HCT116 (cell line): Measurements from ENCODE around the gene ARHGAP42. TPM values are rescaled to one million over a fixed set of nuclear protein-coding genes. Genes with fewer than 3 reads are reported as not detected.
"Not testable (repeated sequence)": the region's sequence is repeated elsewhere in the genome, so short reads cannot be mapped to it uniquely, and the experiment has no call there.

Experiments used
- ATAC-seq: fragments of 200-7000 bp; cut with Tn5 transposase; 2 replicates; pipeline ENCODE4 v1.9.1; 2020; ENCODE audit warnings: mild to moderate bottlenecking, moderate library complexity
- BruUV-seq: library from RNA; stranded (reverse); fragments of 400-500 nt; replicated peaks from 2 replicates; lab custom pipeline; 2021; lab: Mats Ljungman, UMichigan
- CTCF ChIA-PET: fragments of 300-600 bp; sonication (Branson Sonifier 250); formaldehyde crosslinking; loops from one replicate; lab custom pipeline; 2021; ENCODE audit warnings: antibody characterized with exemption; lab: Charles Lee
- POLR2A ChIA-PET: fragments of 300-600, 350-600 bp; sonication (Branson Sonifier 250); formaldehyde crosslinking; loops from one replicate; lab custom pipeline; 2021; ENCODE audit warnings: antibody characterized with exemption; lab: Charles Lee
- RAD21 ChIA-PET, 2 experiments: fragments of 300-600 bp; sonication (Branson Sonifier 250); formaldehyde crosslinking; loops; one replicate each; lab custom pipeline; 2023; ENCODE audit warnings: low total read pairs in 2 of 2; ENCODE audit not compliant: uncharacterized antibody in 2 of 2, unreplicated experiment in 2 of 2, low non-redundant PET in 1 of 2; lab: Charles Lee
- DNase-seq: peaks from one replicate; pipeline ENCODE4 v3.0.0-alpha.2; 2010; ENCODE audit warnings: low read depth, low spot score
- H2AFZ ChIP-seq: fragments of 200-600 bp; shearing (Covaris generic), sonication (generic); 2 replicates; pipeline ENCODE4 v1.6.1; 2017; ENCODE audit warnings: low read depth, mixed run types, mixed read lengths, antibody characterized with exemption, low read length; ENCODE audit not compliant: poor library complexity, severe bottlenecking
- H3K27ac ChIP-seq: 2 replicates; pipeline ENCODE4 v1.5.1; 2012; ENCODE audit warnings: low read depth, low read length
- H3K27me3 ChIP-seq: fragments of 200-600 bp; sonication (generic); 2 replicates; pipeline ENCODE4 v1.6.1; 2016; ENCODE audit warnings: mixed run types, low read length, mixed read lengths; ENCODE audit not compliant: insufficient read depth
- H3K36me3 ChIP-seq, 2 experiments: fragments of 200-500 bp in 1 of 2; fragments of 200-600 bp in 1 of 2; sonication (Bioruptor generic) in 1 of 2; sonication (generic) in 1 of 2; 2 replicates each; pipeline versions ENCODE4 v1.5.1 to v1.6.1; 2014 to 2016; ENCODE audit warnings: low read length in 2 of 2, inconsistent platforms in 1 of 2, mixed read lengths in 1 of 2, mixed run types in 1 of 2; ENCODE audit not compliant: insufficient read depth in 2 of 2, control insufficient read depth in 1 of 2
- H3K4me1 ChIP-seq, 2 experiments: fragments of 200-600 bp in 1 of 2; sonication (generic) in 1 of 2; 2 replicates each; pipeline versions ENCODE4 v1.5.1 to v1.6.1; 2012 to 2017; ENCODE audit warnings: low read length in 2 of 2, inconsistent platforms in 1 of 2, mild to moderate bottlenecking in 1 of 2, mixed read lengths in 1 of 2, mixed run types in 1 of 2, moderate library complexity in 1 of 2; ENCODE audit not compliant: insufficient read depth in 2 of 2, control insufficient read depth in 1 of 2
- H3K4me2 ChIP-seq: fragments of 200-600 bp; sonication (generic); 2 replicates; pipeline ENCODE4 v1.6.1; 2017; ENCODE audit warnings: mixed run types, low read length, mixed read lengths
- H3K4me3 ChIP-seq, 2 experiments: fragments of 200-600 bp in 1 of 2; sonication (generic) in 1 of 2; replicated peaks in 1 of 2; 2 replicates each; pipeline ENCODE4 v1.5.1; 2011 to 2016; ENCODE audit warnings: low read length in 2 of 2, control low read depth in 1 of 2, low read depth in 1 of 2, mild to moderate bottlenecking in 1 of 2, mixed read lengths in 1 of 2, mixed run types in 1 of 2
- H3K79me2 ChIP-seq: fragments of 200-600 bp; sonication (generic); 2 replicates; pipeline ENCODE4 v1.6.1; 2017; ENCODE audit warnings: mild to moderate bottlenecking, mixed run types, low read length, moderate library complexity, mixed read lengths; ENCODE audit not compliant: insufficient read depth
- H3K9ac ChIP-seq: fragments of 200-600 bp; sonication (generic); 2 replicates; pipeline ENCODE4 v1.6.1; 2016; ENCODE audit warnings: low read length, mixed read lengths
- H3K9me2 ChIP-seq: fragments of 200-600 bp; sonication (generic), shearing (Covaris generic); 2 replicates; pipeline ENCODE4 v1.6.1; 2017; ENCODE audit warnings: mixed run types, mild to moderate bottlenecking, moderate library complexity; ENCODE audit not compliant: insufficient read depth
- H3K9me3 ChIP-seq, 2 experiments: fragments of 200-500 bp in 1 of 2; fragments of 200-600 bp in 1 of 2; sonication (Bioruptor generic) in 1 of 2; sonication (generic) in 1 of 2; 2 replicates each; pipeline ENCODE4 v1.6.1; 2014 to 2017; ENCODE audit warnings: low read length in 2 of 2, mixed read lengths in 2 of 2, inconsistent platforms in 1 of 2, low read depth in 1 of 2, mild to moderate bottlenecking in 1 of 2, mixed run types in 1 of 2, moderate library complexity in 1 of 2; ENCODE audit not compliant: control insufficient read depth in 1 of 2, insufficient read depth in 1 of 2
- H4K20me1 ChIP-seq: fragments of 200-600 bp; sonication (generic), shearing (Covaris generic); 2 replicates; pipeline ENCODE4 v1.6.1; 2017; ENCODE audit warnings: mixed run types, mild to moderate bottlenecking, moderate library complexity; ENCODE audit not compliant: insufficient read depth
- CBX3 ChIP-seq: IDR thresholded peaks from 2 replicates; pipeline ENCODE4 v1.6.1; 2012; ENCODE audit warnings: low read depth
- CEBPB ChIP-seq: IDR thresholded peaks from 2 replicates; pipeline ENCODE4 v1.6.1; 2012; ENCODE audit warnings: low read depth
- EGR1 ChIP-seq: IDR thresholded peaks from 2 replicates; pipeline ENCODE4 v1.6.1; 2012; ENCODE audit warnings: low read depth
- EZH2 ChIP-seq: fragments of 200-600 bp; sonication (generic); IDR thresholded peaks from 2 replicates; pipeline ENCODE4 v1.6.1; 2017; ENCODE audit warnings: antibody characterized with exemption, mixed run types
- EZH2phosphoT487 ChIP-seq: fragments of 200-600 bp; IDR thresholded peaks from 2 replicates; pipeline ENCODE4 v1.6.1; 2018; ENCODE audit warnings: antibody characterized with exemption, borderline replicate concordance
- JUND ChIP-seq: IDR thresholded peaks from 2 replicates; pipeline ENCODE4 v1.6.1; 2012
- POLR2A ChIP-seq: IDR thresholded peaks from 2 replicates; pipeline ENCODE4 v1.7.0; 2011; ENCODE audit warnings: borderline replicate concordance; ENCODE audit not compliant: insufficient read depth, insufficient read length; ENCODE audit errors: extremely low read depth
- RAD21 ChIP-seq: IDR thresholded peaks from 2 replicates; pipeline ENCODE4 v1.6.1; 2012; ENCODE audit warnings: low read depth, mild to moderate bottlenecking
- REST ChIP-seq: IDR thresholded peaks from 2 replicates; pipeline ENCODE4 v1.6.1; 2012; ENCODE audit warnings: low read depth
- SIN3A ChIP-seq: IDR thresholded peaks from 2 replicates; pipeline ENCODE4 v1.6.1; 2012; ENCODE audit warnings: low read depth
- TCF7L2 ChIP-seq: IDR thresholded peaks from 2 replicates; pipeline ENCODE4 v1.7.0; 2011; ENCODE audit warnings: borderline replicate concordance, inconsistent platforms; ENCODE audit not compliant: insufficient read depth, insufficient read length; ENCODE audit errors: extremely low read depth
- ZBTB33 ChIP-seq: IDR thresholded peaks from 2 replicates; pipeline ENCODE4 v1.6.1; 2011; ENCODE audit warnings: mild to moderate bottlenecking, low read length, moderate library complexity; ENCODE audit not compliant: insufficient replicate concordance; ENCODE audit errors: extremely low read depth
- intact Hi-C: fragments of 100-400 bp; cut with micrococcal nuclease; formaldehyde crosslinking; loops from 2 replicates; pipeline ENCODE4 v1.10.0; 2022
- total RNA-seq: library from RNA; stranded (reverse); gene quantifications from one replicate; pipeline ENCODE4 v1.2.1, GENCODE V29; 2021; ENCODE audit not compliant: unreplicated experiment

ARHGAP42 gene
- total RNA-seq, 1 experiment from 2014 or later, result 12.3 TPM

- ChIA-PET RAD21 (no interaction called here), CTCF (no interaction called here), POLR2A (no interaction called here)
- no TSS peak for BruUV-seq
- Histone ChIP-seq H3K4me3 (no peak overlapping the region), H3K79me2 (no peaks in the 10 kb centered on the region), H3K9ac (no peak overlapping the region), H3K9me2 (no peaks in the 10 kb centered on the region; the same call in 1 of the 2 replicates), H3K27ac (no peak overlapping the region), H4K20me1 (no peaks in the 10 kb centered on the region), H3K9me3 (no peaks in the 10 kb centered on the region), H3K27me3 (no peaks in the 10 kb centered on the region), H2AFZ (no peak overlapping the region), H3K4me1 (no peaks in the 10 kb centered on the region), H3K4me2 (no peak overlapping the region), H3K36me3 (no peaks in the 10 kb centered on the region)
- no peak for DNase-seq
- no peak for ATAC-seq
- intact Hi-C loops, result no loop called here
- TF ChIP-seq POLR2A (no peak), RAD21 (no peak), EZH2 (no peak), EGR1 (no peak), JUND (no peak), EZH2phosphoT487 (no peak), CEBPB (no peak), REST (no peak), CBX3 (no peak), TCF7L2 (no peak), ZBTB33 (no peak), SIN3A (no peak)
Observed at GRCh38 chr11:101011881-101012280, 324.8 kb downstream of the ARHGAP42 start.

- H3K4me3 ChIP-seq, H3K4me1 ChIP-seq, H3K9ac ChIP-seq, H3K36me3 ChIP-seq, H3K79me2 ChIP-seq, H3K9me3 ChIP-seq, POLR2A ChIA-PET, intact Hi-C loops, DNase-seq, H3K27me3 ChIP-seq, CTCF ChIA-PET, H3K9me2 ChIP-seq, ATAC-seq, H3K27ac ChIP-seq, BruUV-seq, H2AFZ ChIP-seq, H3K4me2 ChIP-seq, H4K20me1 ChIP-seq, RAD21 ChIA-PET: not testable (repeated sequence)
Observed at GRCh38 chr11:101013702-101014101, 326.6 kb downstream of the ARHGAP42 start.
